GM18505 (cell line): ENCODE measurements around the gene PREP.
"Not testable (repeated sequence)": the region's sequence is repeated elsewhere in the genome, so short reads cannot be mapped to it uniquely, and the experiment has no call there.

Source experiments
- ATAC-seq: cut with Tn5 transposase; IDR thresholded peaks from one replicate; pipeline ENCODE4 v1.9.1; 2021; ENCODE audit not compliant: unreplicated experiment
- POLR2A ChIP-seq: IDR thresholded peaks from 4 replicates; pipeline ENCODE4 v1.6.1; 2011; ENCODE audit warnings: borderline replicate concordance; ENCODE audit not compliant: insufficient read depth, insufficient read length; ENCODE audit errors: extremely low read depth

The PREP gene

GRCh38 chr6:105424175-105424783 lies 21.4 kb upstream of the PREP start:
- TF ChIP-seq POLR2A, result no peak
- ATAC-seq, result peak; percentile 66

GRCh38 chr6:105416971-105417370 lies 14.1 kb upstream of the PREP start:
- not testable (repeated sequence) for ATAC-seq

- no peak for ATAC-seq
Measured at GRCh38 chr6:105409734-105410133, 6.9 kb upstream of the PREP start.

GRCh38 chr6:105402090-105402938 lies 568 bp downstream of the PREP start:
- ATAC-seq, result peak; percentile 46
- TF ChIP-seq POLR2A, result no peak

More at GRCh38 chr6:105409734-105410133, 6.9 kb upstream of the PREP start:
- no peak for TF ChIP-seq POLR2A

- no peak for ATAC-seq
- no peak for TF ChIP-seq POLR2A
Measured at GRCh38 chr6:105401247-105402089, 1.4 kb downstream of the PREP start.

GRCh38 chr6:105400501-105400900 lies 2.4 kb downstream of the PREP start:
- no peak for ATAC-seq
- TF ChIP-seq POLR2A, result no peak

GRCh38 chr6:105398859-105399258 lies 4.0 kb downstream of the PREP start:
- TF ChIP-seq POLR2A, result no peak
- ATAC-seq, result no peak

- no peak for TF ChIP-seq POLR2A
- no peak for ATAC-seq
Measured at GRCh38 chr6:105397987-105398386, 4.9 kb downstream of the PREP start.

- no peak for ATAC-seq
- TF ChIP-seq POLR2A, result no peak
Measured at GRCh38 chr6:105391705-105392104, 11.2 kb downstream of the PREP start.

GRCh38 chr6:105389543-105389942 lies 13.3 kb downstream of the PREP start:
- TF ChIP-seq POLR2A, result no peak

GRCh38 chr6:105388392-105388791 lies 14.5 kb downstream of the PREP start:
- no peak for ATAC-seq
- no peak for TF ChIP-seq POLR2A

More at GRCh38 chr6:105389543-105389942, 13.3 kb downstream of the PREP start:
- ATAC-seq, result no peak

- TF ChIP-seq POLR2A, result no peak
- no peak for ATAC-seq
Measured at GRCh38 chr6:105384004-105384403, 18.9 kb downstream of the PREP start.

- no peak for TF ChIP-seq POLR2A
- ATAC-seq, result no peak
Measured at GRCh38 chr6:105382958-105383357, 19.9 kb downstream of the PREP start.
